ENCODE measurements around the gene RTP4.
"Not testable (repeated sequence)": the region's sequence is repeated elsewhere in the genome, so short reads cannot be mapped to it uniquely, and the experiment has no call there.

Gene RTP4

DNA sequence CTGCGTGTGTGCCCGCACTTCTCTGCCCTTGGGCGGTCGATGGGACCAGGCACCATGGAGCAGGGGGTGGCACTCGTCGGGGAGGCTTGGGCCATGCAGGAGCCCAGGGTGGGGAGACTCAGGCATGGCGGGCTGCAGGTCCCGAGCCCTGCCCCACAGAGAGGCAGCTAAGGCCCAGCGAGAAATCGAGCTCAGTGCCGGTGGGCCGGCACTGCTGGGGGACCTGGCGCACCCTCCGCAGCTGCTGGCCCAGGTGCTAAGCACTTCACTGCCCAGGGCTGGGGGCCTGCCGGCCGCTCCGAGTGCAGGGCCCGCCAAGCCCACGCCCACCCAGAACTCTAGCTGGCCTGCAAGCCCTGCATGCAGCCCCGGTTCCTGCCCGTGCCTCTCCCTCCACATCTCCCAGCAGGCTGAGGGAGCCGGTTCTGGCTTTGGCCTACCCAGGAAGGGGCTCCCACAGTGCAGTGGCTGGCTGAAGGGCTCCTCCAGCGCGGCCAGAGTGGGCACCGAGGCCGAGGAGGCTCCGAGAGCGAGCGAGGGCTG, 553 bp upstream of the RTP4 start:
- in situ Hi-C loops (cut with HindIII; ENCODE audit: low sequenced_read_pairs): no loop called here

DNA sequence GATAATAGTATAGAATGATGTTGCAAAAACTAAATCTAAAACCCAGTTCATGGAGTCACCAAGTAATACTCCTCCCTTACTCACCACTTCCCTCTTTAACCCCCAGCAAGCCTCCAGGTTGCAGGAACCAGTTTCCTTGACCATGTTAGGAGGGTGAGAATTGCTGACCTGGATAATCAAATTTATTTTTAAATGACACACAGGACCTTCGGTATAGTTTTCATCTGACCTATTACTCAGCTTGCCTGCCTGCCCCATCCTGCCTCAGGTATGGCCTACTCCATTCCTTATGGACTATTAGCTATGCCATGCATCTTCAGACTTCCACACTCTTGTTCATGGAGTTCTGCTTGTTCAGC, 883 bp downstream of the RTP4 start:
- in situ Hi-C loops (cut with HindIII; ENCODE audit: low sequenced_read_pairs): no loop called here

DNA sequence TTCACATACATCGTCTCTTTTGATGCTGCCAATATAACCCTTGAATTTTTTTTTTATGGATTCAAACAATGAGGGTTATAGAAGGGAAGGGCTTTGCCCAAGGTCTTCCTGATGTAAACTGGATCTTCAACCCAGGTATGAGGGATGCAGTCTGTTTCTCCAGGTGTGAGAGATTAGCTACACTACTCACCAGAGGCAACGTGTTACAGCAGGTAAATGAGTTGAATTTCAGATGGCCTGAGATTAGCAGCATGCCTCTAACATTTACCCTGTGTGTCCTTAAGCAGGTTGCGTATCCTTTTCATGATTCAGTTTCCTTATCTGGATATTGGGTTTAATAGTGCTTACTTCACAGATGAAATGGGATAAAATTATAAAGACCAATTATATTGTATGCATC, 1.9 kb downstream of the RTP4 start:
- in situ Hi-C loops (cut with HindIII; ENCODE audit: low sequenced_read_pairs): no loop called here

- in situ Hi-C loops (cut with HindIII; ENCODE audit: low sequenced_read_pairs): no loop called here
These were observed 7.4 kb downstream of the RTP4 start for GRCh38 chr3:187375581-187375980.

- in situ Hi-C loops (cut with HindIII; ENCODE audit: low sequenced_read_pairs): no loop called here
These were observed 9.7 kb downstream of the RTP4 start for GRCh38 chr3:187377842-187378241.

- in situ Hi-C loops (cut with HindIII; ENCODE audit: low sequenced_read_pairs): no loop called here
These were observed 14.5 kb downstream of the RTP4 start for GRCh38 chr3:187382609-187383151.

- in situ Hi-C loops (cut with HindIII; ENCODE audit: low sequenced_read_pairs): no loop called here
These were observed 15.1 kb downstream of the RTP4 start for GRCh38 chr3:187383246-187383645.

DNA sequence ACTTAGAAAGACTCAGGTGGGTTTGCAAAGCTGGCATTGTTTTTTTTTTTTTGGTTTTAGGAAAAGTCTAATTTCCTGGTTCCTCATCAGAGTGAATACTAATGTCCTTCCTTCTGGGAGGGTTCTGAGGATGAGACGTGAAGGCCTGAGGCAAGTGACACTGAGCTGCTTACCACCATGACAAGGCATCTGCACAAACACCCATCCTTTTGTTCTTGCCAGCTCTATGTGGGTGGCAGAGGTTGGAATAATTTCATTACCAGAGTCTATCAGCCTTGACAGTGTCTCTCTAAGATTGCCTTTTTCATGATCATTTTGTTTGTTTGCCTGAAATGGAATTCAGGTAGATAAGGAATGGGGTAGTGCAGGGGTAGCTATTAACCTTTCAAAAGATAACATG, 17.1 kb downstream of the RTP4 start:
- in situ Hi-C loops (cut with HindIII; ENCODE audit: low sequenced_read_pairs): no loop called here

DNA sequence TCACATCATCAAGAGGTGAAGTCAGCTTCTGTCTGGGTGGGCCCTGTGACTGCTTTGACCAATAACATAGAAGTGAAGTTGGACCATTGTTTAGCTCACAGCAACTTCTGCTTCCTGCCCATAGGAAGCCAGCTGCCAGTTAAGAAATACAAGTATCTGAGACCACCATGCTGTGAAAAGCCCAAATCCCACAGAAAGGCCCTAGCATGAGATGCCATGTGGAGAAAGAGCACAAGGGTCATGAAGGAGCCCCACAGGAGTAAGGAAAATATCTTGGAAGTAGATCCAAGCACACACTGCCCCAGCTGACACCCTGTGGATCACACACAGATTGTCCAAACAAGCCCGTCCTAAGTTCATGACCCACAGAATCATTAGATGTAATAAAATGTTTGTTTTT, 28.5 kb downstream of the RTP4 start:
- in situ Hi-C loops (cut with HindIII; ENCODE audit: low sequenced_read_pairs): no loop called here

GRCh38 chr3:187398955-187399354, 30.8 kb downstream of the RTP4 start:
- in situ Hi-C loops (cut with HindIII; ENCODE audit: low sequenced_read_pairs): no loop called here

- in situ Hi-C loops (cut with HindIII; ENCODE audit: low sequenced_read_pairs): no loop called here
These were observed 32.6 kb downstream of the RTP4 start for GRCh38 chr3:187400756-187401155.

GRCh38 chr3:187401856-187402255, 33.7 kb downstream of the RTP4 start:
- in situ Hi-C loops (cut with HindIII; ENCODE audit: low sequenced_read_pairs): no loop called here

- in situ Hi-C loops (cut with HindIII; ENCODE audit: low sequenced_read_pairs): no loop called here
These were observed 35.6 kb downstream of the RTP4 start for GRCh38 chr3:187403768-187404288.

DNA sequence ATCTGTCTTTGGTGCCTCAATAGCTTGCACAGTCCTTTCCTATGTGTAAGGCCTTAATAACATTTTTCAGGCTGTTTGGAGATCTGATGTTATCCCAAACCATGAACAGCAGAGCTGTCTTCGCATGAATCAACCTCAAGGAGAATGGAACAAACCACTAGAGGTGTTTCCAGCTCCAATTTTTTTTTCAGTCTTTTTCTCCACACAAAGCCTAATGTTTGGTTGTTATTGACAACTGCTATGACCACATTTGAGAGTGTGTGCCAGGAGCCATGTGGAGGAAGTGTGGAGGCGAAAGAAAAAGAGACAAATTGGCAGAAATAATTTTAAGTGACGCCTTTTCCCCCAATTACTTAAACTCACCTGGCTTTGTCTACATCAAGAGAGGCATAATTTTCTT, 38.7 kb downstream of the RTP4 start:
- in situ Hi-C loops (cut with HindIII; ENCODE audit: low sequenced_read_pairs): no loop called here

DNA sequence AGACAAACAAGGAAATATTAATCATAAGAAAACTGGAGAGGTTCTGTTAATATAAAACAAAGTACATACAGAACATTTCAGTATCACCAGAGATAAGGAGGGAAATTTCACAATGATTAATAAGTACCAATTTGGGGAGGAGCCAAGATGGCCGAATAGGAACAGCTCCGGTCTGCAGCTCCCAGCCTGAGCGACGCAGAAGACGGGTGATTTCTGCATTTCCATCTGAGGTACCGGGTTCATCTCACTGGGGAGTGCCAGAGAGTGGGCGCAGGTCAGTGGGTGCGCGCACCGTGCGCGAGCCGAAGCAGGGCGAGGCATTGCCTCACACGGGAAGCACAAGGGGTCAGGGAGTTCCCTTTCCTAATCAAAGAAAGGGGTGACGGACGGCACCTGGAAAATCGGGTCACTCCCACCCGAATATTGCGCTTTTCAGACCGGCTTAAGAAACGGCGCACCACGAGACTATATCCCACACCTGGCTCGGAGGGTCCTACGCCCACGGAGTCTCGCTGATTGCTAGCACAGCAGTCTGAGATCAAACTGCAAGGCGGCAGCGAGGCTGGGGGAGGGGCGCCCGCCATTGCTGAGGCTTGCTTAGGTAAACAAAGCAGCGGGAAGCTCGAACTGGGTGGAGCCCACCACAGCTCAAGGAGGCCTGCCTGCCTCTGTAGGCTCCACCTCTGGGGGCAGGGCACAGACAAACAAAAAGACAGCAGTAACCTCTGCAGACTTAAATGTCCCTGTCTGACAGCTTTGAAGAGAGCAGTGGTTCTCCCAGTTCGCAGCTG, 44.0 kb downstream of the RTP4 start:
- in situ Hi-C loops (cut with HindIII; ENCODE audit: low sequenced_read_pairs): not testable (repeated sequence)

Data from endothelial cell of hepatic sinusoid (primary cell).